GM21529 (cell line): Measurements from ENCODE around the gene REM2.

ENCODE experiments used
- ATAC-seq: cut with Tn5 transposase; IDR thresholded peaks from one replicate; pipeline ENCODE4 v1.9.1; 2021; ENCODE audit not compliant: unreplicated experiment

Gene REM2

DNA sequence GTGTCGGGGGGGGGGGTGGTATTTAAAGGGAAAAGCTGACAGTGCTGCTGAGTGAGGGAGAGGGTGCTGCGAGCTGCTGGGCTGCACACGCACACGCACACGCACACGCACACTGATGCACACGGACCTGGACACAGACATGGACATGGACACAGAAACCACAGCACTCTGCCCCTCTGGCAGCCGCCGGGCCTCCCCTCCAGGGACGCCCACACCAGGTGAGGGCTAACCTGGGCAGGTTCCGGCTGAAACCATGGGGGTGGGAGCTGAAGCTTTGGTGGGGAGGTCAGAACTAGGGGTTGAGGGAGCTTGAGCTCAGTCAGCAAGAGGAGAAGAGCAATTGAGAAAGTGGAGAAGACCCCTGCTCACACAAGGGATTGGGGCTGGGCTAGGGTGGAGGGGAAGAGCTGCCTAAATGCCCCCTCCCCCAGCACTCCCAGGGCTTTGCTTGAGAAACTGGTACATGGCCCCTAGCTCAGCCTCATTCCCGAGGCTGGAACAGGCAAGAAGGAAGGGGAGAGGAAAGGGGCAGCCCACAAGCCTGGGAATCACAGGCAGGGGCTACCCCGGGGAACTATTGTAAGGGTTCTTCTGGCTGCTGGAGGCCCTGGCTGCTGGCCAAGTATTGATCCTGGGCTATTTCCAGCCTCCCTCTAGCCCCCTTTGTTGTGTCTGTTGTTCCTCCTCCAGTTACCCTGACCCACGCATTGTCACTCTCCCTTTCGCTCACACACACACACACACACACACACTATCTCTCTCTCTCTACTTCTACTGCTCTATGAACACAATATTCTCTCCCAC, at the start of gene REM2:
REM2 (plus strand) TSS at position 50 of the 804 bp plus-strand sequence; CDS start at position 116, 66 bp downstream.
- no peak for ATAC-seq

GRCh38 chr14:22835505-22835904, 47.5 kb upstream of the REM2 start:
- no peak for ATAC-seq

- ATAC-seq = no peak
These were observed 46.5 kb upstream of the REM2 start, which contains the start of gene MMP14 for GRCh38 chr14:22836301-22837113. Gene MMP14, plus strand, starts transcription at chr14:22836585. Its CDS starts 233 bp downstream, at chr14:22836818.

DNA sequence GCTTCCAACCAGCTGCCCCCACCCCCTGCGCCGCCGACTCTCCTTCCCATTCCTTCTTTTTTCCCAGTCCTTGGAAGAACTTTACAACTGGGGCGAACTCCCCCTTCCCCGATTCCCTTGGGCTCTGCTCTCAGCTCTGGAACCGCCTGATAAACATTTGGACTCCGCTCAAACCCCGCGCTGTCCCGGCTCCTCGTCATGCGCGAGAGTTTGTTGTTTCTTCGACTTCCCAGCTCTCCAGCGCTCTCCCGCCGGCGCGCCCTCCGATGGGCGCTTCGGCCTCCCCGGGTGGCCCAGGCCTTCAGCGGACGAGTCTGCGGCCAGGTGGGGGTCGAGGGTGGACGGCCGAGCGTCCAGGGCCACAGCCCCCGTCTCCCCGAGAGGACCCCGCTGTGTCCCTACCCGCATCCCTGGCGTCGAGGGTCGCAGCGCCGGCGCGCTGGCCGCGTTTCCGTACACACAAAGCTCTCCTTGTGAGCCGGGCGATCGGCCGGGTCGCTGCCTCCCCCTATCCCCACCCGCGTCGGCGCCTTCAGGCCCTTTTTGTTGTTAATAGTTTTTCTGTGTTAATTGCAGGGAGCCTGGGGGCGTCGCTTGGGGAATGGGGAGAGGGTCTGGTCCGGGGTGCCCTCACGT, 45.8 kb upstream of the REM2 start:
- ATAC-seq = no peak

DNA sequence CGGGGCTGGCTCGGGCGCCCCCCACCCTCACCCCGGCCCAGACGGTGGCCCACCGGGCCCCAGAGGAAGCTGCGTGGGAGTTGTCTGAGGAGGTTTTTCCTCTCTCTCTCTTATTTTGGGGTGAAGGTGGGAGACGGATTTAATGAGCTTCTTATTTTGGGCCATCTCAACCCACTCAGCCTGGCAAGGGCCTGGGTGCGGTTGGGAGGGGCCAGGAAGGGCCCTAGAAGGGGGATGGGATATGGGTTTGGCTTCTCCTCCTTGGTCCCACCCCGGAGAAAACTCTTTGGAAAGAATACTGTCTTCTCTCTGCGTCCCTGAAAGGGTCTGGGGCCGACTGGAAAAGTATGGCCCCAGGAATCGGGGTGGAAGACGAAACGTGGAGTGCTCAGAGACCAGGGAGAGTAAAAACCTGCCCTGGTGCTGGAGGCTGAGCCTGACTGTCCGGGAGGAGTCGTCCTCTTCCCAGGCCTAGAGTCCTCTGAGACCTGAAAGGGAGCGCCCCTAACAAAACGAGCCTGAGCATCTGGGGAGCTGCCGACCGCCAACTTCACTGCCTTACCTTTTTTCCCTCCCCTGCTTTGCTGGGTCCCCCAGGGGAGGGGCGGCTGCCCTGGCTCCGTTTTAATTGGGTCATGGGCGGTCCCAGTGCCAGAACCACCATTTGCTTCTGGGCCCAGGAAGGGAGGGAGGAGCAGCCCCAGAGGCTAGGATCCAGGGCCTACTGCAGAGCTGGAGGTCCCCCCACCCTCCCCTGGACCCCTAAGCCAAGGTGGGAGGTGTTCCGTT, 45.1 kb upstream of the REM2 start:
- ATAC-seq = no peak

DNA sequence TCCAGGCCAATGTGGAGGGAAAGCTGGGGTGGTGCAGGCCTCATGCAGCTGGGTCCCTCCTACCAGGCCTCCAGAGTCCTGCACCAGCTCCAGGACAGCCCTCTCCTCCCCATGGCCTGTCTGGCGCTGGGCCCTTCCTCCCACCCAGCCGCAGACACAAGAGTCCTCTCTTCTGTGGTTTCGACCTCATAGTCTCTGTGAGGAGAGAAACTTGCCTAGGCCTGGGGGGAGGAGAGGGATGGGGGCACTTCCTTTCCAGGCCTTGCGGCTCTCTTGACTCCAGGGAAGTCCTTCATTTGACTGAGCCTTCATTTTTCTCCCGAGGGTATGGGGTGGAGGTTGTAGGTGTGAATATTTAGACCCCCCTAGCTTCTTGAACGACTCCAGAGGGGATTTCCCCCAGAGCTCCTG, 44.4 kb upstream of the REM2 start:
- ATAC-seq = no peak

GRCh38 chr14:22839159-22839779, 43.8 kb upstream of the REM2 start:
- no peak for ATAC-seq

- ATAC-seq = no peak
These were observed 41.7 kb upstream of the REM2 start for GRCh38 chr14:22841311-22841710.

DNA sequence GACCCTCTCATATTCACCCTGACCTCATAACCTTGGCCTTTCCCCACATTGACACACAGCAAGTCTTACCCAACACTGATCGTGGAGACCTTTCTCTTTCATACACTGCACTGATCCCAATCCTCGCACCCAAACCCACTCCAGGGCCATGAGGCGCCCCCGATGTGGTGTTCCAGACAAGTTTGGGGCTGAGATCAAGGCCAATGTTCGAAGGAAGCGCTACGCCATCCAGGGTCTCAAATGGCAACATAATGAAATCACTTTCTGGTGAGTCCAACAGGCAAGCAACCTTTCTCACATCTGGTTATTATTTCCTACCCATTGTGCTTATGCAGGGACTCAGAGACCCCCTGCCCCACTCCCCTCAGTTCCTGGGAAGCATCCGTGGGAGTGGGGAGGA, 41.3 kb upstream of the REM2 start:
- ATAC-seq = no peak

- ATAC-seq = no peak
These were observed 40.6 kb upstream of the REM2 start for GRCh38 chr14:22842211-22843122.

GRCh38 chr14:22843123-22843925, 39.7 kb upstream of the REM2 start:
- ATAC-seq = no peak

DNA sequence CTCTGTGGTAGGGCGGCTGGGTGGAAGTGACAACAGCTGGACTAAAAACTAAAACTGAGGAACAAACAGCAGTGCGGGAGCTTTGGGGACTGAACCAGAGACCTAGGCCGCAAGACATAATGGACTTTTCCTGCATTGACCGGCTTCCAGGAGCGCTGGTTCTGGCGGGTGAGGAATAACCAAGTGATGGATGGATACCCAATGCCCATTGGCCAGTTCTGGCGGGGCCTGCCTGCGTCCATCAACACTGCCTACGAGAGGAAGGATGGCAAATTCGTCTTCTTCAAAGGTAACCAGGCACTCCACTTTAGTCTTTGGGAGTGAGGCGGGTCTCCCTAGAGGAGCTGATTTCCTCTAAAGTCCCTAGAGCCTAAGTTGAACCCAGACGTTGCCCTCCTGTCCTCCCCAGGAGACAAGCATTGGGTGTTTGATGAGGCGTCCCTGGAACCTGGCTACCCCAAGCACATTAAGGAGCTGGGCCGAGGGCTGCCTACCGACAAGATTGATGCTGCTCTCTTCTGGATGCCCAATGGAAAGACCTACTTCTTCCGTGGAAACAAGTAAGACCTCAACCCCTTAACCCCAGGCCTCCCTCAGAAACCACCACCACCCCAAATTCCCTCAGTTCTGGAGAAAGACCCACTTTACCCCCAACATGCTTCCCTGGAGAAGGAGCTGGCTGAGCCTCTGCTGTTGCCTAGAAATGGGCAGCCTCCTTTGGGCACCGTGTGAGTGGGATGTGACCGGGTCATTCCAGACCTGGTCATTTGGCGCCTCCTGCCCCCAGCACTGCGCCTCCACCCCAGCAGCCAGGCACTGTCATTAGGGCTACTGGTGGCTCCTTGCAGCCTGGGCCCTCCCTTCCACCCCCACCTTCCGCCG, 38.6 kb upstream of the REM2 start:
- no peak for ATAC-seq

GRCh38 chr14:22845103-22845394, 38.0 kb upstream of the REM2 start:
- ATAC-seq = no peak

- no peak for ATAC-seq
These were observed 37.0 kb upstream of the REM2 start for GRCh38 chr14:22845821-22846625.

- no peak for ATAC-seq
These were observed 36.2 kb upstream of the REM2 start for GRCh38 chr14:22846811-22847307.

GRCh38 chr14:22847661-22848341, 35.2 kb upstream of the REM2 start:
- ATAC-seq = no peak
